ENCODE measurements around the gene ASB6. TPM values are rescaled to one million over a fixed set of nuclear protein-coding genes. Genes with fewer than 3 reads are reported as not detected.

Gene ASB6
- total RNA-seq, 2 donors from 2014 or later: 12.7 to 14.5 TPM

- H3K9me3 ChIP-seq: no peaks in the 10 kb centered on the region
- intact Hi-C loops (cut with DNase I): loop anchor here (10.0 kb wide), 1 partner anchor 104 kb away; no protein-coding TSS in a partner anchor
- DNase-seq (peak in 1 of 4 donors; percentile 49), ATAC-seq (no peak)
- peaks cover 29% of the 10 kb centered on the region for H3K4me1 ChIP-seq
- no peak for TF ChIP-seq CTCF (IDR thresholded peaks at IDR 0.05)
- no peak for TF ChIP-seq POLR2A (IDR thresholded peaks at IDR 0.05)
- WGBS, 2 donors: 81 to 86% methylated on average over 14 to 27 of the region's 27 CpGs
- no peaks in the 10 kb centered on the region for H3K27me3 ChIP-seq
- H3K27ac ChIP-seq: peak overlapping the region; percentile 69 to 88 (median 83)
- no peak overlapping the region for H3K4me3 ChIP-seq
- no peaks in the 10 kb centered on the region for H3K36me3 ChIP-seq (replicated peaks in 1 of 2; ENCODE audit: insufficient read depth in 1 of 2, low read depth in 2 of 2)
Measured at GRCh38 chr9:129608561-129609481, 33.1 kb downstream of the ASB6 start.

- WGBS, 2 donors: 72 to 78% methylated on average over 6 of the region's 6 CpGs
- no peak for ATAC-seq
- H3K27ac ChIP-seq: peak overlapping the region; percentile 61 to 88 (median 75)
Measured at GRCh38 chr9:129607027-129607387, 34.9 kb downstream of the ASB6 start.

GRCh38 chr9:129606161-129607026, 35.6 kb downstream of the ASB6 start:
- TF ChIP-seq CTCF (IDR thresholded peaks at IDR 0.05): no peak
- TF ChIP-seq POLR2A (IDR thresholded peaks at IDR 0.05): no peak
- no peak overlapping the region for H3K4me3 ChIP-seq
- peaks cover 26% of the 10 kb centered on the region for H3K4me1 ChIP-seq
- intact Hi-C loops (cut with DNase I): loop anchor here (10.0 kb wide), 1 partner anchor 102 kb away; no protein-coding TSS in a partner anchor
- no peaks in the 10 kb centered on the region for H3K27me3 ChIP-seq
- H3K9me3 ChIP-seq: no peaks in the 10 kb centered on the region
- DNase-seq (no peak), ATAC-seq (no peak)
- 77 to 82% methylated on average over 10 to 14 of the region's 15 CpGs for WGBS, 2 donors
- H3K36me3 ChIP-seq (replicated peaks in 1 of 2; ENCODE audit: insufficient read depth in 1 of 2, low read depth in 2 of 2): no peaks in the 10 kb centered on the region
- H3K27ac ChIP-seq: peak overlapping the region; percentile 61 to 88 (median 75)

More at GRCh38 chr9:129607027-129607387, 34.9 kb downstream of the ASB6 start:
- TF ChIP-seq CTCF (IDR thresholded peaks at IDR 0.05): no peak
- no peak for TF ChIP-seq POLR2A (IDR thresholded peaks at IDR 0.05)
- Histone ChIP-seq H3K4me1 (peaks cover 29% of the 10 kb centered on the region), H3K36me3 (replicated peaks in 1 of 2; ENCODE audit: insufficient read depth in 1 of 2, low read depth in 2 of 2) (no peaks in the 10 kb centered on the region), H3K27me3 (no peaks in the 10 kb centered on the region), H3K9me3 (no peaks in the 10 kb centered on the region), H3K4me3 (no peak overlapping the region)
- intact Hi-C loops (cut with DNase I): loop anchor here (10.0 kb wide), 1 partner anchor 102 kb away; no protein-coding TSS in a partner anchor
- no peak for DNase-seq

GRCh38 chr9:129604766-129605163, 37.2 kb downstream of the ASB6 start:
- TF ChIP-seq POLR2A (IDR thresholded peaks at IDR 0.05) (no peak), CTCF (IDR thresholded peaks at IDR 0.05) (no peak)
- ATAC-seq: no peak
- WGBS, 2 donors: 68 to 70% methylated on average over 6 to 8 of the region's 8 CpGs
- peaks cover 13% of the 10 kb centered on the region for H3K4me1 ChIP-seq
- no peaks in the 10 kb centered on the region for H3K27me3 ChIP-seq
- no peak overlapping the region for H3K4me3 ChIP-seq
- no peaks in the 10 kb centered on the region for H3K9me3 ChIP-seq
- H3K36me3 ChIP-seq (replicated peaks in 1 of 2; ENCODE audit: insufficient read depth in 1 of 2, low read depth in 2 of 2): no peaks in the 10 kb centered on the region
- intact Hi-C loops (cut with DNase I): loop anchor here (10.0 kb wide), 1 partner anchor 100 kb away; no protein-coding TSS in a partner anchor
- H3K27ac ChIP-seq: no peak overlapping the region
- DNase-seq: no peak

All from body of pancreas (tissue), 4 donors.